HepG2 (cell line): ENCODE data around the gene NT5C3B. TPM values are rescaled to one million over a fixed set of nuclear protein-coding genes. Genes with fewer than 3 reads are reported as not detected.
A peak's percentile ranks its signal among the peaks of the same experiment; 100 is the strongest.

Source experiments
- AHR ChIP-seq: IDR thresholded peaks from 2 replicates; pipeline ENCODE4 v1.6.1; 2018; ENCODE audit warnings: missing genetic modification reagents, missing compliant biosample characterization
- ATF3 ChIP-seq: sonication (generic); formaldehyde crosslinking; IDR thresholded peaks from 2 replicates; pipeline ENCODE4 v1.4.0; 2020; ENCODE audit warnings: missing genetic modification reagents
- ATF7 ChIP-seq, 2 experiments: fragments of 450-650 bp in 1 of 2; sonication (generic) in 1 of 2; formaldehyde crosslinking in 1 of 2; IDR thresholded peaks; 2 replicates each; pipeline versions ENCODE4 v1.4.0 to v1.6.1; 2016 to 2020; ENCODE audit warnings: antibody characterized with exemption in 1 of 2, mild to moderate bottlenecking in 1 of 2, missing genetic modification reagents in 1 of 2
- BCL6 ChIP-seq: IDR thresholded peaks from 2 replicates; pipeline ENCODE4 v1.6.1; 2016; ENCODE audit warnings: missing genetic modification reagents, missing compliant biosample characterization
- CHCHD3 ChIP-seq: sonication (generic); formaldehyde crosslinking; IDR thresholded peaks from 2 replicates; pipeline ENCODE4 v1.8.0; 2022; ENCODE audit warnings: mild to moderate bottlenecking, missing genetic modification reagents, moderate library complexity
- FOSL1 ChIP-seq: sonication (generic); formaldehyde crosslinking; IDR thresholded peaks from 2 replicates; pipeline ENCODE4 v1.9.0; 2021; ENCODE audit warnings: missing genetic modification reagents, borderline replicate concordance
- FOXK2 ChIP-seq: fragments of 450-650 bp; IDR thresholded peaks from 2 replicates; pipeline ENCODE4 v1.6.1; 2016
- HMG20A ChIP-seq: IDR thresholded peaks from 2 replicates; pipeline ENCODE4 v1.6.1; 2016; ENCODE audit warnings: borderline replicate concordance
- HNRNPLL ChIP-seq: fragments of 200-400 bp; formaldehyde crosslinking; IDR thresholded peaks from 2 replicates; pipeline ENCODE4 v1.6.1; 2017; ENCODE audit warnings: mild to moderate bottlenecking, low read depth, low read length; ENCODE audit not compliant: poor library complexity, severe bottlenecking
- HOXA9 ChIP-seq: sonication (generic); formaldehyde crosslinking; IDR thresholded peaks from 2 replicates; pipeline ENCODE4 v1.8.1; 2022; ENCODE audit warnings: missing genetic modification reagents, mild to moderate bottlenecking, moderate library complexity, borderline replicate concordance
- MED1 ChIP-seq: sonication (generic); formaldehyde crosslinking; IDR thresholded peaks from 2 replicates; pipeline ENCODE4 v1.4.0; 2020; ENCODE audit warnings: missing genetic modification reagents
- NCOA1 ChIP-seq: sonication (generic); formaldehyde crosslinking; IDR thresholded peaks from 2 replicates; pipeline ENCODE4 v1.9.0; 2021; ENCODE audit warnings: missing genetic modification reagents
- PLSCR1 ChIP-seq: sonication (generic); formaldehyde crosslinking; IDR thresholded peaks from 2 replicates; pipeline ENCODE4 v1.5.0; 2020; ENCODE audit warnings: missing genetic modification reagents, mild to moderate bottlenecking, borderline replicate concordance
- PREB ChIP-seq: sonication (generic); formaldehyde crosslinking; IDR thresholded peaks from 2 replicates; pipeline ENCODE4 v1.4.0; 2020; ENCODE audit warnings: missing genetic modification reagents
- RCOR2 ChIP-seq: IDR thresholded peaks from 2 replicates; pipeline ENCODE4 v1.6.1; 2016; ENCODE audit warnings: missing biosample characterization, missing genetic modification reagents
- SP5 ChIP-seq: IDR thresholded peaks from 2 replicates; pipeline ENCODE4 v1.6.1; 2016; ENCODE audit warnings: low read depth, borderline replicate concordance
- ZNF557 ChIP-seq: sonication (generic); formaldehyde crosslinking; IDR thresholded peaks from 2 replicates; pipeline ENCODE4 v1.4.0; 2020; ENCODE audit warnings: missing genetic modification reagents
- ZNF879 ChIP-seq: sonication (generic); formaldehyde crosslinking; IDR thresholded peaks from 2 replicates; pipeline ENCODE4 v1.8.1; 2023; ENCODE audit warnings: missing genetic modification reagents
- polyA plus RNA-seq, 8 experiments: library from polyadenylated mRNA; depleted of rRNA in 3 of 8; stranded (reverse) in 7 of 8; unstranded in 1 of 8; fragments of >200 nt; fragmentation: Illumina TruSeq in 4 of 8; extraction: Trizol in 4 of 8; gene quantifications; 2 replicates each; pipeline versions ENCODE4 v1.2.1 to v1.2.3, GENCODE V29; 2011 to 2016; ENCODE audit warnings: low read depth in 4 of 8, missing spikeins in 1 of 8, mixed read lengths in 1 of 8; ENCODE audit not compliant: insufficient read depth in 1 of 8
- total RNA-seq, 5 experiments: library from RNA; depleted of rRNA; stranded (reverse); fragments of >200 nt; fragmentation: Illumina TruSeq; extraction: Trizol; gene quantifications; 2 replicates each; pipeline ENCODE4 v1.2.3, GENCODE V29; 2016; ENCODE audit warnings: low read depth in 1 of 5
- TF ChIP-seq, protein P1 (sequence below): sonication (generic); formaldehyde crosslinking; IDR thresholded peaks from 2 replicates; pipeline ENCODE4 v1.8.1; 2023; ENCODE audit warnings: mild to moderate bottlenecking, moderate library complexity, missing genetic modification reagents
- TF ChIP-seq, protein P2 (sequence below): sonication (generic); formaldehyde crosslinking; IDR thresholded peaks from 2 replicates; pipeline ENCODE4 v1.4.0; 2020; ENCODE audit warnings: missing genetic modification reagents, mild to moderate bottlenecking, borderline replicate concordance
- TF ChIP-seq, protein P3 (sequence below): sonication (generic); formaldehyde crosslinking; IDR thresholded peaks from 2 replicates; pipeline ENCODE4 v1.5.0; 2020; ENCODE audit warnings: mild to moderate bottlenecking, missing genetic modification reagents

NT5C3B gene
- total and polyA plus RNA-seq, 2 of the 13 experiments (the other 11 are each of a cell fraction or from before 2014, with no cell fraction given): 104 to 126 TPM

DNA sequence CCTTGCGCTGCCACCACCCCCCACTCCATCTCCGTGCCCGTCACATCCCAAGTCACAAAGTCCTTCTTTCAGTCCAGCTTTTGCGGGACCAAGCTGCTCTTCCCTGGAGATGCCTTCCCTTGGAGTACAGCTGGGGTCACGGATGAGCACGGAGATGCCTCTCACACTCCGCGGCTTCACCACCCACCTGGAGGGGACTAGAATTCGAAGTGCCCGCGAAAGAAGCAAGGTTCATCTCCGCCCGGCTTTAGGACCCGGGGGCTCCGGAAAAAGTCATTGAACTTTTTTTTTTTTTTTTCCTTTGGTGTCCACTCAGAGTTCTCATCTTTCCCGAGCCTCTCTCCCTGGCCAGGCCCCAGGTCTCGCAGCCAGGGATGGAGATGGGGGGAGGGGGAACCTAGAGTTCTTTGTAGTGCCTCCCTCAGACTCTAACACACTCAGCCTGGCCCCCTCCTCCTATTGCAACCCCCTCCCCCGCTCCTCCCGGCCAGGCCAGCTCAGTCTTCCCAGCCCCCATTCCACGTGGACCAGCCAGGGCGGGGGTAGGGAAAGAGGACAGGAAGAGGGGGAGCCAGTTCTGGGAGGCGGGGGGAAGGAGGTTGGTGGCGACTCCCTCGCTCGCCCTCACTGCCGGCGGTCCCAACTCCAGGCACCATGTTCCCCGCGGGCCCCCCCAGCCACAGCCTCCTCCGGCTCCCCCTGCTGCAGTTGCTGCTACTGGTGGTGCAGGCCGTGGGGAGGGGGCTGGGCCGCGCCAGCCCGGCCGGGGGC, 23.5 kb downstream of the NT5C3B start, which contains the start of gene FKBP10 (continued):
- TF ChIP-seq PREB (CRISPR knock-in tag) (no peak), FOXK2 (no peak), CHCHD3 (CRISPR knock-in tag) (no peak), NCOA1 (CRISPR knock-in tag) (no peak), ATF3 (no peak; the same call in 1 of the 2 replicates), FOSL1 (CRISPR knock-in tag) (no peak), ATF7 (IDR thresholded peaks at IDR 0.05) (no peak), ATF7 (CRISPR knock-in tag; IDR thresholded peaks at IDR 0.05) (no peak), BCL6 (peak; percentile 32), HMG20A (CRISPR knock-in tag) (no peak), HNRNPLL (no peak), ZNF879 (CRISPR knock-in tag) (no peak), MED1 (0 out of 2 replicates have a peak, but pooled peaks have one; percentile 7), HOXA9 (CRISPR knock-in tag) (no peak), RCOR2 (no peak; the same call in 1 of the 2 replicates), SP5 (no peak; the same call in 1 of the 2 replicates), PLSCR1 (no peak), ZNF557 (CRISPR knock-in tag) (no peak), AHR (CRISPR knock-in tag) (no peak)
- TF ChIP-seq, protein P1, sequence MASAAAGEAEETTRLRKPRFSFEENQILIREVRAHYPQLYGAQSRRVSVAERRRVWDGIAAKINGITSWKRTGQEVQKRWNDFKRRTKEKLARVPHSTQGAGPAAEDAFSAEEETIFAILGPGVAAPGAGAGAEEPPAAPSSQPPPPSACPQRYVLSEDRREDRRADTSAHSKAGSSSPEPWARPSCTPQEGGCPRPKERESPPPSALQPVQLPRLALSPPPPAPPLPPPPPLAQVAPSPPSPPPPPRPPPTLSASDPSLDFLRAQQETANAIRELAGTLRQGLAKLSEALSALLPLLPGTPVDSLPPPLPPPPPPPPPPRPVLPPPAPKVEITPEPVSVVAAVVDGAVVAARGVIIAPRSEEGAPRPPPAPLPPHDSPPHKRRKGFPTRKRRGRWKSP: no peak; the same call in 1 of the 2 replicates
- TF ChIP-seq, protein P2, sequence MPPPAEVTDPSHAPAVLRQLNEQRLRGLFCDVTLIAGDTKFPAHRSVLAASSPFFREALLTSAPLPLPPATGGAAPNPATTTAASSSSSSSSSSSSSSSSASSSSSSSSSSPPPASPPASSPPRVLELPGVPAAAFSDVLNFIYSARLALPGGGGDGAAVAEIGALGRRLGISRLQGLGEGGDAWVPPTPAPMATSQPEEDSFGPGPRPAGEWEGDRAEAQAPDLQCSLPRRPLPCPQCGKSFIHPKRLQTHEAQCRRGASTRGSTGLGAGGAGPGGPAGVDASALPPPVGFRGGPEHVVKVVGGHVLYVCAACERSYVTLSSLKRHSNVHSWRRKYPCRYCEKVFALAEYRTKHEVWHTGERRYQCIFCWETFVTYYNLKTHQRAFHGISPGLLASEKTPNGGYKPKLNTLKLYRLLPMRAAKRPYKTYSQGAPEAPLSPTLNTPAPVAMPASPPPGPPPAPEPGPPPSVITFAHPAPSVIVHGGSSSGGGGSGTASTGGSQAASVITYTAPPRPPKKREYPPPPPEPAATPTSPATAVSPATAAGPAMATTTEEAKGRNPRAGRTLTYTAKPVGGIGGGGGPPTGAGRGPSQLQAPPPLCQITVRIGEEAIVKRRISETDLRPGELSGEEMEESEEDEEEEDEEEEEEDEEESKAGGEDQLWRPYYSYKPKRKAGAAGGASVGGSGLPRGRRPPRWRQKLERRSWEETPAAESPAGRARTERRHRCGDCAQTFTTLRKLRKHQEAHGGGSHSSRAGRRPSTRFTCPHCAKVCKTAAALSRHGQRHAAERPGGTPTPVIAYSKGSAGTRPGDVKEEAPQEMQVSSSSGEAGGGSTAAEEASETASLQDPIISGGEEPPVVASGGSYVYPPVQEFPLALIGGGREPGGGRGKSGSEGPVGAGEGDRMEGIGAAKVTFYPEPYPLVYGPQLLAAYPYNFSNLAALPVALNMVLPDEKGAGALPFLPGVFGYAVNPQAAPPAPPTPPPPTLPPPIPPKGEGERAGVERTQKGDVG (CRISPR knock-in tag): no peak
- TF ChIP-seq, protein P3, sequence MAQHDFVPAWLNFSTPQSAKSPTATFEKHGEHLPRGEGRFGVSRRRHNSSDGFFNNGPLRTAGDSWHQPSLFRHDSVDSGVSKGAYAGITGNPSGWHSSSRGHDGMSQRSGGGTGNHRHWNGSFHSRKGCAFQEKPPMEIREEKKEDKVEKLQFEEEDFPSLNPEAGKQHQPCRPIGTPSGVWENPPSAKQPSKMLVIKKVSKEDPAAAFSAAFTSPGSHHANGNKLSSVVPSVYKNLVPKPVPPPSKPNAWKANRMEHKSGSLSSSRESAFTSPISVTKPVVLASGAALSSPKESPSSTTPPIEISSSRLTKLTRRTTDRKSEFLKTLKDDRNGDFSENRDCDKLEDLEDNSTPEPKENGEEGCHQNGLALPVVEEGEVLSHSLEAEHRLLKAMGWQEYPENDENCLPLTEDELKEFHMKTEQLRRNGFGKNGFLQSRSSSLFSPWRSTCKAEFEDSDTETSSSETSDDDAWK (CRISPR knock-in tag): no peak
